HepG2 (cell line): Measurements from ENCODE around the gene RGS1. TPM values are rescaled to one million over a fixed set of nuclear protein-coding genes. Genes with fewer than 3 reads are reported as not detected.

Source experiments
- ATAC-seq: fragments of 200-7000 bp; cut with Tn5 transposase; 3 replicates; pipeline ENCODE4 v1.9.1; 2020; ENCODE audit warnings: mild to moderate bottlenecking, moderate library complexity
- BruUV-seq: library from RNA; stranded (reverse); fragments of 400-500 nt; replicated peaks from 2 replicates; lab custom pipeline; 2021; lab: Mats Ljungman, UMichigan
- CTCF ChIA-PET: fragments of 300-600 bp; formaldehyde crosslinking; extraction: SDS; loops from one replicate; lab custom pipeline; 2021; ENCODE audit warnings: low total read pairs, inconsistent platforms, low intra/inter-chr PET ratio; lab: Yijun Ruan, JAX
- POLR2A ChIA-PET: fragments of 350-600 bp; sonication (Branson Sonifier 250); formaldehyde crosslinking; loops from one replicate; lab custom pipeline; 2020; ENCODE audit warnings: antibody characterized with exemption, inconsistent platforms; lab: Yijun Ruan, JAX
- DNase-seq: peaks from one replicate; pipeline ENCODE4 v3.0.0-alpha.2; 2015; ENCODE audit warnings: low spot score
- FAIRE-seq: peaks from 3 replicates; lab custom pipeline; 2011; peaks lifted over from hg19 to GRCh38; lab: Jason Lieb, UNC
- H2AFZ ChIP-seq: one replicate; pipeline ENCODE4 v1.6.1; 2011; ENCODE audit warnings: low read length, inconsistent platforms
- H3K27ac ChIP-seq: fragments of 300-600 bp; 3 replicates; pipeline ENCODE4 v1.8.0; 2011; ENCODE audit warnings: mixed run types, mild to moderate bottlenecking, mixed read lengths, low read length, inconsistent platforms; ENCODE audit not compliant: insufficient read depth; ENCODE audit errors: extremely low read length
- H3K27me3 ChIP-seq, 2 experiments: fragments of 200-600 bp in 1 of 2; 2 replicates in 1 of 2; 3 replicates in 1 of 2; pipeline versions ENCODE4 v1.6.0 to v1.8.0; 2011; ENCODE audit warnings: low read length in 2 of 2, mild to moderate bottlenecking in 2 of 2, moderate library complexity in 2 of 2, inconsistent platforms in 1 of 2; ENCODE audit not compliant: insufficient read depth in 2 of 2, control insufficient read depth in 1 of 2
- H3K36me3 ChIP-seq, 2 experiments: fragments of 200-600 bp in 1 of 2; replicated peaks in 1 of 2; 2 replicates in 1 of 2; 3 replicates in 1 of 2; pipeline versions ENCODE4 v1.5.1 to v1.8.0; 2011; ENCODE audit warnings: low read length in 2 of 2, inconsistent platforms in 1 of 2; ENCODE audit not compliant: insufficient read depth in 2 of 2, control insufficient read depth in 1 of 2
- H3K4me1 ChIP-seq: 2 replicates; pipeline ENCODE4 v1.5.1; 2012; ENCODE audit warnings: low read length, inconsistent platforms; ENCODE audit not compliant: insufficient read depth
- H3K4me2 ChIP-seq: 2 replicates; pipeline ENCODE4 v1.6.0; 2011; ENCODE audit warnings: low read depth, low read length, inconsistent platforms
- H3K4me3 ChIP-seq, 3 experiments: fragments of 200-600 bp in 1 of 3; sonication (generic), shearing (Covaris generic) in 1 of 3; replicated peaks in 1 of 3; 2 replicates each; pipeline ENCODE4 v1.5.1; 2011 to 2016; ENCODE audit warnings: low read length in 3 of 3, inconsistent platforms in 2 of 3, low read depth in 2 of 3, mild to moderate bottlenecking in 2 of 3, control low read depth in 1 of 3, mixed read lengths in 1 of 3; ENCODE audit not compliant: insufficient read depth in 1 of 3
- H3K79me2 ChIP-seq: one replicate; pipeline ENCODE4 v1.6.1; 2011; ENCODE audit warnings: low read length, inconsistent platforms; ENCODE audit not compliant: insufficient read depth
- H3K9ac ChIP-seq: 2 replicates; pipeline ENCODE4 v1.6.0; 2011; ENCODE audit warnings: mild to moderate bottlenecking, low read depth, low read length, inconsistent platforms; ENCODE audit not compliant: insufficient read depth
- H3K9me3 ChIP-seq: 2 replicates; pipeline ENCODE4 v1.5.1; 2012; ENCODE audit warnings: mild to moderate bottlenecking, low read length
- H4K20me1 ChIP-seq: 2 replicates; pipeline ENCODE4 v1.6.0; 2011; ENCODE audit warnings: inconsistent platforms, mild to moderate bottlenecking, low read length, moderate library complexity; ENCODE audit not compliant: insufficient read depth
- ASH2L ChIP-seq: fragments of 300-600, 200-600 bp; sonication (generic); IDR thresholded peaks from 2 replicates; pipeline ENCODE4 v1.7.0; 2017; ENCODE audit warnings: low read depth, mild to moderate bottlenecking, moderate library complexity, mixed read lengths, low read length; ENCODE audit not compliant: insufficient read length
- CBFB ChIP-seq: sonication (generic); formaldehyde crosslinking; IDR thresholded peaks from 2 replicates; pipeline ENCODE4 v1.4.0; 2020; ENCODE audit warnings: missing genetic modification reagents
- NR2F2 ChIP-seq: IDR thresholded peaks from 2 replicates; pipeline ENCODE4 v1.6.1; 2012; ENCODE audit warnings: low read depth, inconsistent platforms, borderline replicate concordance
- ZBTB8A ChIP-seq: sonication (generic); formaldehyde crosslinking; IDR thresholded peaks from 2 replicates; pipeline ENCODE4 v1.4.0; 2020; ENCODE audit warnings: mild to moderate bottlenecking, low read depth, missing genetic modification reagents, borderline replicate concordance
- ZIK1 ChIP-seq: sonication (generic); formaldehyde crosslinking; IDR thresholded peaks from 2 replicates; pipeline ENCODE4 v1.5.0; 2020; ENCODE audit warnings: mild to moderate bottlenecking, low read depth, missing genetic modification reagents, borderline replicate concordance
- WGBS: methylation state at CpG from one replicate; pipeline ENCODE4 v1.1.6; 2017; ENCODE audit warnings: low lambda C conversion rate; 5-methylcytosine and 5-hydroxymethylcytosine counted together
- in situ Hi-C: cut with HindIII; loops from 2 replicates; pipeline ENCODE4 v1.10.0; 2017; ENCODE audit warnings: low pct_unique_long_range_greater_than_20kb; ENCODE audit not compliant: extremely low pct_ligation_motif_present
- intact Hi-C: fragments of 100-400 bp; cut with micrococcal nuclease; formaldehyde crosslinking; loops from one replicate; pipeline ENCODE4 v1.10.0; 2022; ENCODE audit not compliant: unreplicated experiment
- polyA plus RNA-seq, 8 experiments: library from polyadenylated mRNA; depleted of rRNA in 3 of 8; stranded (reverse) in 7 of 8; unstranded in 1 of 8; fragments of >200 nt; fragmentation: Illumina TruSeq in 4 of 8; extraction: Trizol in 4 of 8; gene quantifications; 2 replicates each; pipeline versions ENCODE4 v1.2.1 to v1.2.3, GENCODE V29; 2011 to 2016; ENCODE audit warnings: low read depth in 4 of 8, missing spikeins in 1 of 8, mixed read lengths in 1 of 8; ENCODE audit not compliant: insufficient read depth in 1 of 8
- total RNA-seq, 5 experiments: library from RNA; depleted of rRNA; stranded (reverse); fragments of >200 nt; fragmentation: Illumina TruSeq; extraction: Trizol; gene quantifications; 2 replicates each; pipeline ENCODE4 v1.2.3, GENCODE V29; 2016; ENCODE audit warnings: low read depth in 1 of 5
- TF ChIP-seq, protein P1 (sequence below): IDR thresholded peaks from 2 replicates; pipeline ENCODE4 v1.6.1; 2016; ENCODE audit warnings: control low read depth
- TF ChIP-seq, protein P2 (sequence below): IDR thresholded peaks from 2 replicates; pipeline ENCODE4 v1.6.1; 2016; ENCODE audit warnings: low read depth, missing genetic modification reagents, missing compliant biosample characterization

The RGS1 gene
- total and polyA plus RNA-seq, 2 of the 13 experiments (the other 11 are each of a cell fraction or from before 2014, with no cell fraction given), result not detected

DNA sequence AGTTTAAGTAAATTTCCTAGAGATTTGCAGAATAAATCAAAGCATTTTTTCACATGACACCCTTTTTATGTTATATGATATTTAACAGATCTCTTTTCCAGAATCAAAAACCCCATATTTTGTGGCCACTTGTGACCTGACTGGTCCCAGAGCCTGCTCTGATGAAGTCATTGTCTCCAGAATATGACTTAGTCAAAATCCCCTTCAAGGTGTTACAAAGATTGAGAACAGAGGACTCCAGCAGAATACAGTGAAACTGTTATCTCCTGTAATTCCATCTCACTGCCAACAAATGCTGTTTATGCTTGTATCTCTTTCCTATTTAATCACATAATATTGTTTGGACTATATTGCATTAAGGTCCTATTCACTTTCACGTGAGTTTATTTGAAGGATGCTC lies 25.6 kb downstream of the RGS1 start:
- intact Hi-C loops, result no loop called here
- CTCF ChIA-PET, result no interaction called here
- no peak for ATAC-seq

More for the DNA sequence above, 25.6 kb downstream of the RGS1 start:
- DNase-seq, result no peak
- TF ChIP-seq, protein P1, sequence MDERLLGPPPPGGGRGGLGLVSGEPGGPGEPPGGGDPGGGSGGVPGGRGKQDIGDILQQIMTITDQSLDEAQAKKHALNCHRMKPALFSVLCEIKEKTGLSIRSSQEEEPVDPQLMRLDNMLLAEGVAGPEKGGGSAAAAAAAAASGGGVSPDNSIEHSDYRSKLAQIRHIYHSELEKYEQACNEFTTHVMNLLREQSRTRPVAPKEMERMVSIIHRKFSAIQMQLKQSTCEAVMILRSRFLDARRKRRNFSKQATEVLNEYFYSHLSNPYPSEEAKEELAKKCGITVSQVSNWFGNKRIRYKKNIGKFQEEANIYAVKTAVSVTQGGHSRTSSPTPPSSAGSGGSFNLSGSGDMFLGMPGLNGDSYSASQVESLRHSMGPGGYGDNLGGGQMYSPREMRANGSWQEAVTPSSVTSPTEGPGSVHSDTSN, result no peak
- TF ChIP-seq CBFB, result no peak
- no peak for TF ChIP-seq ZBTB8A (CRISPR knock-in tag)
- no peak for TF ChIP-seq ZIK1
- TF ChIP-seq NR2F2, result no peak
- TF ChIP-seq, protein P2, sequence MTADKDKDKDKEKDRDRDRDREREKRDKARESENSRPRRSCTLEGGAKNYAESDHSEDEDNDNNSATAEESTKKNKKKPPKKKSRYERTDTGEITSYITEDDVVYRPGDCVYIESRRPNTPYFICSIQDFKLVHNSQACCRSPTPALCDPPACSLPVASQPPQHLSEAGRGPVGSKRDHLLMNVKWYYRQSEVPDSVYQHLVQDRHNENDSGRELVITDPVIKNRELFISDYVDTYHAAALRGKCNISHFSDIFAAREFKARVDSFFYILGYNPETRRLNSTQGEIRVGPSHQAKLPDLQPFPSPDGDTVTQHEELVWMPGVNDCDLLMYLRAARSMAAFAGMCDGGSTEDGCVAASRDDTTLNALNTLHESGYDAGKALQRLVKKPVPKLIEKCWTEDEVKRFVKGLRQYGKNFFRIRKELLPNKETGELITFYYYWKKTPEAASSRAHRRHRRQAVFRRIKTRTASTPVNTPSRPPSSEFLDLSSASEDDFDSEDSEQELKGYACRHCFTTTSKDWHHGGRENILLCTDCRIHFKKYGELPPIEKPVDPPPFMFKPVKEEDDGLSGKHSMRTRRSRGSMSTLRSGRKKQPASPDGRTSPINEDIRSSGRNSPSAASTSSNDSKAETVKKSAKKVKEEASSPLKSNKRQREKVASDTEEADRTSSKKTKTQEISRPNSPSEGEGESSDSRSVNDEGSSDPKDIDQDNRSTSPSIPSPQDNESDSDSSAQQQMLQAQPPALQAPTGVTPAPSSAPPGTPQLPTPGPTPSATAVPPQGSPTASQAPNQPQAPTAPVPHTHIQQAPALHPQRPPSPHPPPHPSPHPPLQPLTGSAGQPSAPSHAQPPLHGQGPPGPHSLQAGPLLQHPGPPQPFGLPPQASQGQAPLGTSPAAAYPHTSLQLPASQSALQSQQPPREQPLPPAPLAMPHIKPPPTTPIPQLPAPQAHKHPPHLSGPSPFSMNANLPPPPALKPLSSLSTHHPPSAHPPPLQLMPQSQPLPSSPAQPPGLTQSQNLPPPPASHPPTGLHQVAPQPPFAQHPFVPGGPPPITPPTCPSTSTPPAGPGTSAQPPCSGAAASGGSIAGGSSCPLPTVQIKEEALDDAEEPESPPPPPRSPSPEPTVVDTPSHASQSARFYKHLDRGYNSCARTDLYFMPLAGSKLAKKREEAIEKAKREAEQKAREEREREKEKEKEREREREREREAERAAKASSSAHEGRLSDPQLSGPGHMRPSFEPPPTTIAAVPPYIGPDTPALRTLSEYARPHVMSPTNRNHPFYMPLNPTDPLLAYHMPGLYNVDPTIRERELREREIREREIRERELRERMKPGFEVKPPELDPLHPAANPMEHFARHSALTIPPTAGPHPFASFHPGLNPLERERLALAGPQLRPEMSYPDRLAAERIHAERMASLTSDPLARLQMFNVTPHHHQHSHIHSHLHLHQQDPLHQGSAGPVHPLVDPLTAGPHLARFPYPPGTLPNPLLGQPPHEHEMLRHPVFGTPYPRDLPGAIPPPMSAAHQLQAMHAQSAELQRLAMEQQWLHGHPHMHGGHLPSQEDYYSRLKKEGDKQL (CRISPR knock-in tag), result no peak
- no peak for TF ChIP-seq ASH2L
- TF ChIP-seq, all 625 proteins: peak for 0
- H4K20me1 ChIP-seq, result no peaks in the 10 kb centered on the region
- POLR2A ChIA-PET, result no interaction called here
- 32% methylated on average over 1 of the region's 1 CpG for WGBS
- H3K27me3 ChIP-seq, result no peaks in the 10 kb centered on the region
- no peaks in the 10 kb centered on the region for H3K79me2 ChIP-seq
- no peak overlapping the region for H3K4me2 ChIP-seq
- H3K9me3 ChIP-seq, result no peaks in the 10 kb centered on the region
- no peak overlapping the region for H3K9ac ChIP-seq
- H2AFZ ChIP-seq, result no peak overlapping the region
- no TSS peak for BruUV-seq
- no peaks in the 10 kb centered on the region for H3K36me3 ChIP-seq
- H3K4me1 ChIP-seq, result peaks cover 9% of the 10 kb centered on the region; the same call in 1 of the 2 replicates
- in situ Hi-C loops, result no loop called here
- no peak overlapping the region for H3K27ac ChIP-seq
- no peak overlapping the region for H3K4me3 ChIP-seq
- no peak for FAIRE-seq
